K562 (cell line): ENCODE results near the gene PBXIP1. TPM values are rescaled to one million over a fixed set of nuclear protein-coding genes. Genes with fewer than 3 reads are reported as not detected.
A peak's percentile ranks its signal among the peaks of the same experiment; 100 is the strongest.

Source experiments
- CBX5 ChIP-seq: IDR thresholded peaks from 2 replicates; pipeline ENCODE4 v1.6.1; 2014; ENCODE audit warnings: low read depth, borderline replicate concordance
- CXXC5 ChIP-seq: fragments of 250-450 bp; sonication (Bioruptor Pico); IDR thresholded peaks from 2 replicates; pipeline ENCODE4 v1.8.0; 2022; ENCODE audit warnings: inconsistent platforms, mild to moderate bottlenecking, moderate library complexity
- FOXA3 ChIP-seq, 2 experiments: fragments of 450-650 bp in 1 of 2; sonication (generic) in 1 of 2; formaldehyde crosslinking; IDR thresholded peaks in 1 of 2; conservative IDR thresholded peaks in 1 of 2; 2 replicates each; pipeline versions ENCODE4 v1.4.0 to v1.8.0; 2020 to 2022; ENCODE audit warnings: mild to moderate bottlenecking in 2 of 2, missing genetic modification reagents in 1 of 2
- GABPB1 ChIP-seq: sonication (generic); formaldehyde crosslinking; IDR thresholded peaks from 2 replicates; pipeline ENCODE4 v1.8.0; 2022; ENCODE audit warnings: mild to moderate bottlenecking, missing genetic modification reagents
- GATAD2A ChIP-seq: fragments of 450-650 bp; IDR thresholded peaks from 2 replicates; pipeline ENCODE4 v1.6.1; 2017
- HDAC1 ChIP-seq, 2 experiments: fragments of 450-650 bp; IDR thresholded peaks; 2 replicates each; pipeline ENCODE4 v1.6.1; 2016 to 2017; ENCODE audit warnings: inconsistent platforms in 1 of 2, mild to moderate bottlenecking in 1 of 2, moderate library complexity in 1 of 2
- NR1H2 ChIP-seq: sonication (generic); formaldehyde crosslinking; IDR thresholded peaks from 2 replicates; pipeline ENCODE4 v1.4.0; 2020; ENCODE audit warnings: mild to moderate bottlenecking, missing genetic modification reagents
- SIX5 ChIP-seq, 2 experiments: IDR thresholded peaks; 2 replicates each; pipeline ENCODE4 v1.6.1; 2011; ENCODE audit warnings: low read length in 2 of 2, borderline replicate concordance in 1 of 2, low read depth in 1 of 2, mild to moderate bottlenecking in 1 of 2, moderate library complexity in 1 of 2; ENCODE audit not compliant: insufficient read depth in 1 of 2
- SMAD3 ChIP-seq: fragments of 450-650 bp; formaldehyde crosslinking; conservative IDR thresholded peaks from 2 replicates; pipeline ENCODE4 v1.4.0; 2020; ENCODE audit warnings: mild to moderate bottlenecking
- SMARCE1 ChIP-seq: fragments of 450-650 bp; IDR thresholded peaks from 2 replicates; pipeline ENCODE4 v1.7.1; 2016; ENCODE audit warnings: mild to moderate bottlenecking
- SP1 ChIP-seq: sonication (generic); formaldehyde crosslinking; IDR thresholded peaks from 2 replicates; pipeline ENCODE4 v1.8.1; 2022; ENCODE audit warnings: mild to moderate bottlenecking, missing genetic modification reagents
- STAT5A ChIP-seq: IDR thresholded peaks from 2 replicates; pipeline ENCODE4 v1.6.1; 2012; ENCODE audit warnings: low read length, inconsistent platforms, borderline replicate concordance
- TARDBP ChIP-seq: fragments of 450-650 bp; IDR thresholded peaks from 2 replicates; pipeline ENCODE4 v1.6.1; 2016
- TFAP4 ChIP-seq: sonication (generic); formaldehyde crosslinking; IDR thresholded peaks from 2 replicates; pipeline ENCODE4 v1.8.0; 2022; ENCODE audit warnings: missing genetic modification reagents, mild to moderate bottlenecking, moderate library complexity, borderline replicate concordance
- TOE1 ChIP-seq, 2 experiments: fragments of 450-650 bp in 1 of 2; sonication (generic) in 1 of 2; formaldehyde crosslinking in 1 of 2; IDR thresholded peaks; 2 replicates each; pipeline versions ENCODE4 v1.7.1 to v1.8.0; 2016 to 2022; ENCODE audit warnings: borderline replicate concordance in 2 of 2, mild to moderate bottlenecking in 2 of 2, antibody characterized with exemption in 1 of 2, inconsistent platforms in 1 of 2, low read depth in 1 of 2, missing genetic modification reagents in 1 of 2, moderate library complexity in 1 of 2
- ZBTB11 ChIP-seq, 3 experiments: fragments of 200-800 bp in 1 of 3; fragments of 250-450 bp in 1 of 3; fragments of 450-650 bp in 1 of 3; sonication (Bioruptor Pico) in 1 of 3; sonication (Bioruptor generic) in 1 of 3; formaldehyde crosslinking in 1 of 3; IDR thresholded peaks; 2 replicates each; pipeline versions ENCODE4 v1.6.1 to v1.8.0; 2016 to 2022; ENCODE audit warnings: mild to moderate bottlenecking in 2 of 3, missing genetic modification characterization in 2 of 3, missing compliant biosample characterization in 1 of 3, moderate library complexity in 1 of 3
- ZNF398 ChIP-seq: fragments of 250-450 bp; sonication (Bioruptor Pico); IDR thresholded peaks from 2 replicates; pipeline ENCODE4 v1.8.0; 2021; ENCODE audit warnings: moderate library complexity, mild to moderate bottlenecking, inconsistent platforms
- ZZZ3 ChIP-seq: fragments of 450-650 bp; IDR thresholded peaks from 2 replicates; pipeline ENCODE4 v1.6.1; 2016; ENCODE audit warnings: antibody characterized with exemption, mild to moderate bottlenecking, moderate library complexity
- polyA plus RNA-seq, 8 experiments: library from polyadenylated mRNA; depleted of rRNA in 4 of 8; stranded (reverse) in 5 of 8; unstranded in 3 of 8; fragments of >200 nt; fragmentation: Nextera tagmentation in 2 of 8; fragmentation: Illumina TruSeq in 1 of 8; extraction: Ambion mirVana in 2 of 8; extraction: Trizol in 1 of 8; gene quantifications; 2 replicates each; pipeline versions ENCODE4 v1.2.1 to v1.2.3, GENCODE V29; 2011 to 2014; ENCODE audit warnings: inconsistent platforms in 1 of 8, missing spikeins in 1 of 8
- total RNA-seq, 7 experiments: library from RNA; depleted of rRNA in 6 of 7; stranded (reverse); fragments of >200 nt in 6 of 7; fragmentation: Illumina TruSeq in 2 of 7; extraction: Trizol in 2 of 7; gene quantifications; 2 replicates each; pipeline versions ENCODE4 v1.2.1 to v1.2.3, GENCODE V29; 2011 to 2021; ENCODE audit warnings: low replicate concordance in 1 of 7
- TF ChIP-seq, protein P1 (sequence below), 2 experiments: fragments of 450-650 bp; IDR thresholded peaks; 2 replicates each; pipeline ENCODE4 v1.6.1; 2016

PBXIP1 gene
- total and polyA plus RNA-seq, 9 of the 15 experiments (the other 6 are each of a cell fraction or from before 2014, with no cell fraction given) = 0.13 to 8.3 (median 5.8) TPM

DNA sequence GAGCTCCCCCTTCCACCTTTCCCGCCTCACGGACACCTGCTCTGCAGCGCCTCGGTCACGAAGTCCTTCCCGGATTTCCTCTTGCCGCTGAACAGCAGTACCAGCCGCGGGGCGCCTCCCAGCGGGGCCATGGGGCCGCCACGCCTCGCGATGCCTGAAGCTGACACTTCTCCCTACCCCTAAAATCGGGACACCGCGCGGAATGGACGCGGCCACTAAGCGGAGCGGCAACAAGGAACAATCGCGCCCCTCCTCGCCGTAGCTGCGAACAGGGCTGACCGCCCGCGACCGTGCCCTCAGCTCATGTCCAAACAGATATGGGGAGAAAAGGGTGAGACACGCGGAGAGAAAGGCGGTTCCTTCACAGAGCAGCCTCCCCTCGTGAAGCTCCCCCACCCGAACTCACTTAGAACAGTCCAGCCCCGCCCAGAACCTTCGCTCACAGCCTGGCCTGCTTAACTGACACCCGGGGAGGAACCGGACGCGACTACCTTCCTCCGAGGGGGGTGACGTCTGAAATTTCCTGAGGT is 19.3 kb downstream of the PBXIP1 start, which contains the start of gene PMVK (continued):
- TF ChIP-seq NR1H2 (peak; percentile 86; the same call in 1 of the 2 replicates), TARDBP (peak; percentile 99), TFAP4 (peak; percentile 94), ZNF398 (CRISPR knock-in tag) (no peak), HDAC1 (IDR thresholded peaks at IDR 0.05) (peak in 1 of 2 experiments; percentile 94; a peak in 2 of 4 replicates), SIX5 (IDR thresholded peaks at IDR 0.05; ENCODE audit: borderline replicate concordance in 1 of 2, insufficient read depth in 1 of 2, low read depth in 1 of 2, low read length in 2 of 2) (peak in 1 of 2 experiments; percentile 3; a peak in 1 of 4 replicates), GATAD2A (peak; percentile 77; the same call in 1 of the 2 replicates), ZBTB11 (CRISPR knock-in tag; IDR thresholded peaks at IDR 0.05) (peak in 1 of 3 experiments; percentile 77; a peak in 2 of 6 replicates), CXXC5 (peak; percentile 73), STAT5A (peak; percentile 26; the same call in 1 of the 2 replicates), FOXA3 (CRISPR knock-in tag; conservative IDR thresholded peaks at IDR 0.05 in 1 of 2, IDR thresholded peaks at IDR 0.05 in 1 of 2) (0 out of 4 replicates have a peak, but pooled peaks of 1 of the 2 experiments have one; percentile 28), GABPB1 (CRISPR knock-in tag) (peak; percentile 86), SMARCE1 (peak; percentile 66), TOE1 (IDR thresholded peaks at IDR 0.05; ENCODE audit: borderline replicate concordance) (peak; percentile 98), TOE1 (CRISPR knock-in tag; IDR thresholded peaks at IDR 0.05; ENCODE audit: borderline replicate concordance, low read depth) (peak; percentile 96), SP1 (CRISPR knock-in tag) (peak; percentile 92; the same call in 1 of the 2 replicates), SMAD3 (no peak), CBX5 (peak; percentile 74; the same call in 1 of the 2 replicates), ZZZ3 (peak; percentile 75; the same call in 1 of the 2 replicates)
- TF ChIP-seq, protein P1, sequence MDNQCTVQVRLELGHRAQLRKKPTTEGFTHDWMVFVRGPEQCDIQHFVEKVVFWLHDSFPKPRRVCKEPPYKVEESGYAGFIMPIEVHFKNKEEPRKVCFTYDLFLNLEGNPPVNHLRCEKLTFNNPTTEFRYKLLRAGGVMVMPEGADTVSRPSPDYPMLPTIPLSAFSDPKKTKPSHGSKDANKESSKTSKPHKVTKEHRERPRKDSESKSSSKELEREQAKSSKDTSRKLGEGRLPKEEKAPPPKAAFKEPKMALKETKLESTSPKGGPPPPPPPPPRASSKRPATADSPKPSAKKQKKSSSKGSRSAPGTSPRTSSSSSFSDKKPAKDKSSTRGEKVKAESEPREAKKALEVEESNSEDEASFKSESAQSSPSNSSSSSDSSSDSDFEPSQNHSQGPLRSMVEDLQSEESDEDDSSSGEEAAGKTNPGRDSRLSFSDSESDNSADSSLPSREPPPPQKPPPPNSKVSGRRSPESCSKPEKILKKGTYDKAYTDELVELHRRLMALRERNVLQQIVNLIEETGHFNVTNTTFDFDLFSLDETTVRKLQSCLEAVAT (IDR thresholded peaks at IDR 0.05) = peak in 1 of 2 experiments; percentile 58; a peak in 1 of 4 replicates
